ENCODE measurements around the gene EOGT. TPM values are rescaled to one million over a fixed set of nuclear protein-coding genes. Genes with fewer than 3 reads are reported as not detected.

EOGT gene
- total and polyA plus RNA-seq, 2 of the 4 experiments (the other 2 are of a cell fraction), result 12.3 to 41.2 TPM

Small RNAs within 50 kb of the gene (microRNA-seq; reads per million reads assigned to microRNA genes)
- 1.5 to 4.1 reads per million in 2 experiments for gene MIR3136 (ENCODE audit: insufficient read depth in 1 of 2, insufficient read length in 1 of 2, unreplicated experiment in 1 of 2)

Small RNAs within 50 kb of the gene (small RNA-seq; reads per million reads assigned to genes)
- gene MIR3136, result 0 to 42.8 (median 2.2) reads per million in 5 experiments

Other genes with a start within 250 kb of the EOGT start
- gene TAFA4, start 81.1 kb downstream of the EOGT start, total RNA-seq (2012; rRNA removed), result under 0.01 TPM in 1 of 2 replicates, not detected in the other
- gene TAFA4, start 81.1 kb downstream of the EOGT start, polyA plus RNA-seq (2012; rRNA removed), result not detected in 2 replicates
- gene TMF1, start 38.6 kb upstream of the EOGT start, total RNA-seq (2012; rRNA removed), result 39.1 and 57.5 TPM in 2 replicates
- gene TMF1, start 38.6 kb upstream of the EOGT start, polyA plus RNA-seq (2012; rRNA removed), result 9.5 and 12.4 TPM in 2 replicates
- 64.3 and 77.2 TPM in 2 replicates for gene UBA3, start 66.7 kb upstream of the EOGT start, total RNA-seq (2012; rRNA removed)
- 42.6 and 51.8 TPM in 2 replicates for gene UBA3, start 66.7 kb upstream of the EOGT start, polyA plus RNA-seq (2012; rRNA removed)
- gene ARL6IP5, start 71.3 kb upstream of the EOGT start, total RNA-seq (2012; rRNA removed), result 98.8 and 126 TPM in 2 replicates
- 68.7 and 76.4 TPM in 2 replicates for gene ARL6IP5, start 71.3 kb upstream of the EOGT start, polyA plus RNA-seq (2012; rRNA removed)
- not detected in 2 replicates for gene LMOD3, start 108.9 kb upstream of the EOGT start, total RNA-seq (2012; rRNA removed)
- gene LMOD3, start 108.9 kb upstream of the EOGT start, polyA plus RNA-seq (2012; rRNA removed), result not detected in 2 replicates

All from IMR-90 (cell line).